ENCODE measurements around the gene PIEZO1.
A peak's percentile ranks its signal among the peaks of the same experiment; 100 is the strongest.

Gene PIEZO1

DNA sequence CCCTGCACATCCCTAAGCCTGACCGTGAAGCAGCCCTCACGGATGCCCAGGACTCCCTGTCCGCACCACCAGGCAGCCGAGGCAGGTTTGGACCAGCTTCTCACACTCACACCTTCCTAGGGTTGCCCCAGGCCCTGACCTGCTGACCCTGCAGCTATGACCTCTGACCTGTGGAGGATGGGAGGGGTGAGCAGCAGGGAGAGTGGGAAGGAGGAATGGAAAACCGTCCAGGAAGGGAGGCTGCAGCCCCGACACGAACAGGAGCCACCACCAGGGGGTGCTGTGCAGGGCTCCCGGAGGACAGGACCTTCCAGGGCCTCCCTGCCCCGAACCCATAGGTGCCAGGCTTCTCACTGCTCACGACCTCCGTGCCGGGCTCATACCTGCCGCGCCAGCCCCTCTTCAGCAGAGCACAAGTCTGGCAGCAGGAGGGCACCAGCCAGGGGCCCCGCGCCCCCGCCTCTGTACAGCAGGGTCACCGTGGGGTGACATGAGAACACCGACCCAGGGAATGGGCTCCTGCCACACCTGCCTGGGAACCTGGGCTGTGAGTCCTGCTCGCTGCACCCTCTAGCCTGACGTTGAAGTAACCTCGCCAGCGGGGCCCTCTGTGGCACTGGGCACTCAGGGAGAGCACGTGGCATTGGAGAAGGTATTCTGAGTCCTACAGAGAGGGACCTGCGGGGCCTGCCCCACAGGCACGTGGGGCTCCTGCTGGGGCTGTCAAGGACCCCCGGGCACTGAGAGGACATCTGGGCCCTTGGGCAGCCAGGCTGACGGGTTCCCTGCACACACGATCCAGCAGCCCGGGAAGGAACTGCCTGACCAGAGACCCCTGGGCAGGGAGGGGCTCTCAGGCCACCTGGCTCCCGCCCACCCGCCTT, 41.1 kb downstream of the PIEZO1 start:
- DNase-seq = peak; percentile 58 to 83
- TF ChIP-seq POLR2A (IDR thresholded peaks at IDR 0.05; ENCODE audit: low read length) (no peak), GATA1 (IDR thresholded peaks at IDR 0.05; ENCODE audit: low read depth, low read length) (no peak)

DNA sequence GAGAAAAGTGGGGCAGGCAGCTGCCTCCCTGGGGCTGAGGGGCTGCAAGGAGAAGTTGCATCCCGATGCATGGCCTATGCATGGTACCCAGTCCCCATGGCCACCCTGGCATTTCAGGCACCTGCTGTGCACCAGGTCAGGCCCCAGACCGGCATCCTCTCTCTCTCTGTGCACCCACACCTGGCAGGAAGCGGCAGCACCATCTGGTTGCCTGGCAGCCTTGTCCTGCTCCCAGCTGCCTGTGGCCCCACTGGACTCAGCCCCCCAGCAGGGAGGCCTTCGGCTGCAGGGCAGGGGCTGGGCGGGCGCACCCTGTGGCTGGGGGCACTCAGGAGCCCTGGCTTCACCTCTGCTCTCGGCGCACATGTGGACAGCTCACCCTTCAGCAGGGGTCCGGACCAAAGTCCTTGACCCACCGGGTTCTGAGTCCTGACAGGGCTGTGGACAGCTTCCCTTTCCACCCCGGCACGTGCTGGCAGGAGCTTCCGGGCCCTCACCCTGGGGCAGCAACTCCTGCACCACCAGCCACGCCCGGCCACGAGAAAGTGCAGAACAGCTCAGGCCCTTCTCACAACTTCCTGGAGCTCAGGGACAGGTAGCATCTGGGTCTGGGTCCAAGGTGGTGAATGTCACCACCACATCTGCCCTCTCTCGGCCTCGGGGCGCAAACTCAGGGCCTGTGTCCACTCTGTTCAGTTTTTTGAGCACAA, 42.0 kb downstream of the PIEZO1 start:
- TF ChIP-seq GATA1 (IDR thresholded peaks at IDR 0.05; ENCODE audit: low read depth, low read length) (no peak), POLR2A (IDR thresholded peaks at IDR 0.05; ENCODE audit: low read length) (no peak)
- no peak for DNase-seq

DNA sequence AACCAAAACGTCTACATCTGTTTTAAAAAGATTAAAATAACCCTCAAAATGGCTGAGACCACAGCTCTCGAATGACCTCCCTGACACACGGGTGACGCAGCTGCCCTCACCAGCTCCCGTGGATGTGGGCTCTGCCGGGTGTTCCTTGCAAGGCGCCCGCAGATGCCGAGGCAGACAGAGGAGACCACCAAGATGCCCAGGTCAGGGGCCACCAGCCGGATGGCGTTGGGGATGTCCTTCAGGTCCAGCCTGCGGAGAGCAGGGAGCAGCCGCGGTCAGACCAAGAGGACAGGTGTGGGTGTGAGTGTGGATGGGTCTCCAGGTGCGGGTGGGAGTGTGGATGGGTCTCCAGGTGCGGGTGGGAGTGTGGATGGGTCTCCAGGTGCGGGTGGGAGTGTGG, 43.7 kb downstream of the PIEZO1 start:
- no peak for TF ChIP-seq GATA1 (IDR thresholded peaks at IDR 0.05; ENCODE audit: low read depth, low read length)
- TF ChIP-seq POLR2A (IDR thresholded peaks at IDR 0.05; ENCODE audit: low read length) = no peak
- DNase-seq = no peak

DNA sequence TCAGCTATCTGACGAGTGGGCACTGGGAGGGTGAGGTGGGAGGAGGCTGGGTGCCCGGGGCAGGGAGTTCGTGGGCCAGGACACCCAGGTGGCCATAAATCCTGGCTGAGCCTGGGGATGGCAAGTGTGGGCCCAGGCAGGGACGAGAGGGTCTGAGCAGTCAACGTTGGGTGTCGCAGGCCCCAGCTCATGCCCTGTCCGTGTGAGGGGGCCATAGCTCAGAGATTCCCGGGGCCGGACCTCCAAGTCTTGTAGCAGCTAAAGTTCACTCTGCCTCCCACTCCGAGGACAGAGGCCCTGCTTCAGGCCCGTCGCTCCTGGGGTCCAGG, 44.3 kb downstream of the PIEZO1 start:
- no peak for DNase-seq
- no peak for TF ChIP-seq GATA1 (IDR thresholded peaks at IDR 0.05; ENCODE audit: low read depth, low read length)
- no peak for TF ChIP-seq POLR2A (IDR thresholded peaks at IDR 0.05; ENCODE audit: low read length)

DNA sequence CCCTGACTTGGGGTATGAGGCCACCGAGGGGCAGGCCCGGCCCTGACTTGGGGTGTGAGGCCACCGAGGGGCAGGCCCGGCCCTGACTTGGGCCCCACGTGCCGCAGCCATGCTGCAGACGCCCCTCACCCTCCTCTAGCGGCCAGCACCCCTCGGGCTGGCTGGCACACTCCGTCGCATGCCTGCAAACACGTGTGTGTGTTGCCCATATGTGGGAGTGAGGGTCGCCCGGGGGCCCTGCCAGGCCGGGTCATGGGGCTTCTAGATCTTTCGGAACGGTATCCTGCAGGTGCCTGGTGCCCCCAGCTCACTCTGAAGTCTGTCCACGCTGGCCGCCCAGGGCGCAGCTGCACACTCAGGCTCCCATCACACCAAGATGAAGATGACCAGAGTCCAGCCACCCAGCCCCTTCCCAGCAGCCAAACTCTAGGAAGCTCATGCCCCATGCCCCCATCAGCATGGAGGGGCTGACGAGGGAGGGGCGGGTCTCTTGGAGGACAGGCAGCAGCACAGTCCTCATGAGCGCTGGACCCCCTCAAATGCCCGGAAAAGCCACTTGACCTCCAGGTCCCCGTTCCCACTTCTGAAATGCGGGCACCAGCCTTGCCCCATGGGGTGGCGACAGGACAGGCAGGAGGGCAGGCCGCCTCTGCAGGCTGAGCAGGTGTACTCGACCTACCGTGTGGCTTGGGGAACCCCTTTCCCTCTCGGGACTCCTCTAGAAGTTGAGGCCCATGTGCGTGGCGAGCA, 44.9 kb downstream of the PIEZO1 start:
- no peak for DNase-seq
- no peak for TF ChIP-seq POLR2A (IDR thresholded peaks at IDR 0.05; ENCODE audit: low read length)
- no peak for TF ChIP-seq GATA1 (IDR thresholded peaks at IDR 0.05; ENCODE audit: low read depth, low read length)

DNA sequence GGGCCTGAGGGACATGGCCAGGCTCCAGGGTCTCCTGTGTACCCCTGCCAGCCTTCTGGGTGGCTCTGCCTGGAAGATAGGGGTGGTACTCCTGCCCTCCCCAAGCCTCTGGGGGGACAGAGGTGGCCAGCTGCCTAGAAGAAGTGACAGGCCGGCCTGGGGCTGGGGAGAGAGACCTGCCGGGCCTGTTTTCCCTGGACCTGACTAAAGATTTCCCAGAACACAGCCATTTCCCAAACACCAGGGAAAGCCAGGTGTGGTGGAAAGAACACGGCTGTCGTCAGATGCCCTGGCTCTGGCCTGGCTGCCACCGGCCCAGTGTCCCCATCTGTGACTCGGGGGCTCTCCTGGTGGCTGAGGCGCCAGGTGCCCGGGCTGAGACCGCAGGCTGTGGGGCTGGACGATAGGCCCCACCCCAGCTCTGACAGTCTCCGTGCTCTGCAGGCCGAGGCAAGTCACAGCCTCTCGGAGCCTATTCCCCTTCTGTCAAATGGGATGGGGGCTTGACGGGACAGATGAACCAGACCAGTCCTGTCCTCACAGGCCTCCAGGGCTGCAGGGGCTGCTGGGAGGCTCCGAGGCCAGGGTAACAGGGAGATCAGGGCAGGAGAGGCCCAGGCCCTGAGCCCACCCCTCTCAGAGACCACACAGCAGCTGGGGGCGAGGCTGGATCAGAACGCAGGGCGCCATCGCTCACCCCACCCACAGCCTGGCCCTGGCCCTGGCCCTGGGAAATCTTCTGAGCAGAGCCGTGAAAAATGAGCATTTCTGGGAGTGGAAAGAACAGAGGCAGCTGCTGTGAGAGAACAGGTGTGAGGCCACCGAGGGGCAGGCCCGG, 45.7 kb downstream of the PIEZO1 start:
- TF ChIP-seq POLR2A (IDR thresholded peaks at IDR 0.05; ENCODE audit: low read length) (no peak), GATA1 (IDR thresholded peaks at IDR 0.05; ENCODE audit: low read depth, low read length) (no peak)
- no peak for DNase-seq

DNA sequence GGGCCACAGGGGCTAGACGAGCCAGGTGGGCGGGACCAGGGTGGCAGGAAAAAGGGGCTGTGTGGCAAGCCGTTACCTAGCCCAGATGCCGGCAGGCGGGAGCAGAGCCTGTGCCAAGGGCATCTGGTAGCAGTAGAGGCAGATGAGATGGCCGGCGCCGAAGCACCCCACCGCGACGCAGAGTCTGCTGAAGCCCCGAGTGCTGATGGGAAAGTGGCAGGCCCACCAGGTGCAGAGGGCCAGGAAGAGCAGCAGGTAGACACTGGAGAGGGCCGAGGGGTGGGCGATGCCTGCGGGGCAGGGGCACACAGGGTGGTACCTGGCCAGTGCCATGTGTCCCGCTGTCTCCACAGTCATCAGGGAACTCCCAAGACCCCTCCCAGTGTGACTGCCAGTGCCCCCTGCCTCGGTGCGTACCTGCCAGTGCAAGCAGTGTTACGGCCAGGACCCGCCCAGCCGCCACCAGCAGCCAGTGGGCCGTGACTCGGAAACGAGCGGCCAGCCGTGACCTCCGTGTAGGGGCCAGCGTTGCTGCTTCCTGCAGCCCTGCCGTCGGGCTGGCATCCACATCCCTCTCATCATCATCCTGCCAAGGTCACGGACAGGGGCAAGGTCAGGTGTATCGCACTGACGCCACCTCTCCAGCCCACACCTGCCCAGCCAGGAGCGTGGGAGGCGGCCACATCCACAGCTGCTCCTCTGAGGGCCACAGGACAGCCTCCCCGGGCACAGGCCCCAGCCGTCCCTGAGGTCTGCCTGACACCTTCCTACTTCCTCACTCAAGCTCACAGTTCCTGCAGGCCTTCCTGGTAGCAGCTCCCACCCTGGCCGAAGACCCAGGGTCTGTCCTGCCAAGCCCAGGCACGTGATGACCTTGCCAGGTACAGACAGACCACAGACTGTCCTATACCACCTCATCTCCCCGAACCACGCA, 46.6 kb downstream of the PIEZO1 start:
- no peak for DNase-seq
- no peak for TF ChIP-seq GATA1 (IDR thresholded peaks at IDR 0.05; ENCODE audit: low read depth, low read length)
- no peak for TF ChIP-seq POLR2A (IDR thresholded peaks at IDR 0.05; ENCODE audit: low read length)

DNA sequence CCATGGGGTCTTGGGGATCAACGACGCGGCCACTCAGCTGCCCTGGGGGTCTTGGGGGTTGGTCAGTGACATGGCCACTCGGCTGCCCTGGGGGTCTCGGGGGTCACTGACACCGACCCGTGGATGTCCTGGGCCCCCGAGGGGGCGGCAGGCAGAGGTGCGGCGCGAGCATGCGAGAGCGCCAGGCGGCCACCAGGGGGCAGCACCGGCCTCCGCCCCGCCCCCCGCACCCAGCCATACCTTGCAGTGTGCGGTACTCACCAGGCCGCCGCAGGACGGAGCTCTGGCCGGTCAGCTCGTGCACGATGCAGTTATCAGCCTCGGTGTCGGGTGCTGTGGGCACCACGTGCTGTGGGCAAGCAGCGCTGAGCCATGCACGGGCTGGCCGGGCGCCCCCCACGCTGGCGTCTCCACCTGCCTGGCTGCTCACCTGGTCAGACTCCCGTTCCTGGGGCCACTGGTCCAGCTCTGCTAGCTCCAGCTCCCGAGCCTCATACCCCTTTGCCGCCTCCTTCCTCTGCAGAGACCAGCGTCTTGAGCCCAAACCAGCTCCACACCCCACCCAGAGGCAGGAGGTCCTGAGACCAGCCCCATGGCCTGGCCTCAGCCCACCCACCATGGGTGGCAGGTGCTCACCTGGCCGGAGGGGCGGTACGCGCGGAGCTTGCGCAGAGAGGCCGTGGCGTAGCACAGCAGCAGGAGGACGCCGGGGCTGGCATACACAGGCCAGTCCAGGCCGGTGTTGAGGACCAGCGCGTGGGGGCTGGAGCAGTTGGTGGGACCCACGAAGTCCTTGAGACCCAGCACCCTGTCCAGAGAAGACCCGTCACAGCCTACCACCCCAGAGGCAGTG, 47.5 kb downstream of the PIEZO1 start:
- peak; percentile 84 to 89 for DNase-seq
- TF ChIP-seq POLR2A (IDR thresholded peaks at IDR 0.05; ENCODE audit: low read length) = no peak
- TF ChIP-seq GATA1 (IDR thresholded peaks at IDR 0.05; ENCODE audit: low read depth, low read length) = no peak

DNA sequence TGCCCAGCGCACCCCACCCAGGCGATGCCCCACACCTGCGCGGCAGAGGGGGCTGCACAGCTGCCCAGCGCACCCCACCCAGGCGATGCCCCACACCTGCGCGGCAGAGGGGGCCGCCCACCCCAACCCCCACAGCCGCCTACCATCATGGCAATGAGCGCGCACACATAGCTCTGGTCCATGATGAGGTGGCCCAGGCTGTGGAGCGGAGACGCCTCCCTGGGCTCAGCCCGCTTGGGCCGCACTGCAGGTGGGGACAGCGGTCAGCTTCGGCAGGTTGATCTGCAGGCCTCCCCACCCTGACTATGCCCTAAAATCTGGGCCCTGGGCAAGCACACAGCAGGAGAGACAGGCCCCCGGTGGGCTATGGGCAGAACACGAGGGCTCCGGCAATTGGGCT, 48.5 kb downstream of the PIEZO1 start:
- DNase-seq = no peak
- no peak for TF ChIP-seq GATA1 (IDR thresholded peaks at IDR 0.05; ENCODE audit: low read depth, low read length)
- TF ChIP-seq POLR2A (IDR thresholded peaks at IDR 0.05; ENCODE audit: low read length) = no peak

DNA sequence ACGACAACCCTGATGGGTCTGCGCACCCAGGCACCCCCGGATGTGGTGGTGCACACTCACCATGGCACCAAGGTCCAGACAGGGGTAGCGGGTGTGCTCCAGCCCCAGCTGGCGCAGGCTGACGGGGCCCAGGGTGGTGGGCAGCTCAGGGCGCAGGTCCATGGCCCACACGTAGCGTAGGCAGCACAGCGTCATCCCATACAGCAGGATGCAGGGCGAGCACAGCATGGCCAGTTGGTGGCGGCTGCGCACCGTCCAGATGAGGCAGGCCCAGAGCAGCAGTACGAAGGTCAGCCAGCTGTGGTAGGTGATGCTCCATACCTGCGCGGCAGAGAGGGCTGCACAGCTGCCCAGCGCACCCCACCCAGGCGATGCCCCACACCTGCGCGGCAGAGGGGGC, 48.9 kb downstream of the PIEZO1 start:
- TF ChIP-seq GATA1 (IDR thresholded peaks at IDR 0.05; ENCODE audit: low read depth, low read length) (no peak), POLR2A (IDR thresholded peaks at IDR 0.05; ENCODE audit: low read length) (no peak)
- DNase-seq = no peak

DNA sequence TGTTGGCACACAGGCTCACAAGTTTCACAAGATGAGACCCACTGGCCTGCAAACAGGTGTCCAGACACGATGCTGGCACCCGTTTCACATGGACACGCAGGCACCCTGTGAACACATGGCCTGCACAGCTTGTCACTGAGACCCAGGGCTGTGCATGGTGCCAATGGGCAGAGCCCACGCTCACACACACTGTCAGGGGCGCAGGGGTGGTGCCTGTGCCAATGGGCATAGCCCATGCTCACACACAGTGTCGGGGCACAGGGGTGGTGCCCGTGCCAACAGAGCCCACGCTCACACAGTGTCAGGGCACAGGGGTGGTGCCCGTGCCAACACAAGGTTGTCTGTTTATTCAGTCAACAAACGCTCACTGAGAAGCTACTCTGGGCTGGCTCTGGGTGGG, 49.4 kb downstream of the PIEZO1 start:
- no peak for DNase-seq
- no peak for TF ChIP-seq POLR2A (IDR thresholded peaks at IDR 0.05; ENCODE audit: low read length)
- no peak for TF ChIP-seq GATA1 (IDR thresholded peaks at IDR 0.05; ENCODE audit: low read depth, low read length)

DNA sequence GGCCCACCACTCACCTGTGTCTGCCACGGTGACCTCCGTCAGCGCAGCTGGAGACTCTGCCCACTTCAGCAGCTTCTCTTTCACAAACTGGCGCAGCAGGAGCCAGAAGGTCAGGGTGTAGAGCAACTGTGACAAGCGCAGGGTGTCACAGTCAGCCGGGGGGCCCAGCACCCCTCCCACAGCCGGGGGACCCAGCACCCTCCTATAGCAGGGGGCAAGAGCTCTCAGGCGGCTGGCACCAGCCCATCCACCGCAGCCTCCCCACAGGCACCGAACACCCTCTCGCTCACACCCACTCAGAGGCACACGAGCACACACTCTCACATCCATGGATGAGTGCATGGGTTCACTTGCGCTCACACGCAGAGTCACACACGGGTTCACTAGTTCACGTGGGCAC, 49.9 kb downstream of the PIEZO1 start:
- TF ChIP-seq POLR2A (IDR thresholded peaks at IDR 0.05; ENCODE audit: low read length) (no peak), GATA1 (IDR thresholded peaks at IDR 0.05; ENCODE audit: low read depth, low read length) (no peak)
- DNase-seq = no peak
